ENCODE results near the gene OLFM1.
"Not testable (repeated sequence)": the region's sequence is repeated elsewhere in the genome, so short reads cannot be mapped to it uniquely, and the experiment has no call there.

OLFM1 gene

DNA sequence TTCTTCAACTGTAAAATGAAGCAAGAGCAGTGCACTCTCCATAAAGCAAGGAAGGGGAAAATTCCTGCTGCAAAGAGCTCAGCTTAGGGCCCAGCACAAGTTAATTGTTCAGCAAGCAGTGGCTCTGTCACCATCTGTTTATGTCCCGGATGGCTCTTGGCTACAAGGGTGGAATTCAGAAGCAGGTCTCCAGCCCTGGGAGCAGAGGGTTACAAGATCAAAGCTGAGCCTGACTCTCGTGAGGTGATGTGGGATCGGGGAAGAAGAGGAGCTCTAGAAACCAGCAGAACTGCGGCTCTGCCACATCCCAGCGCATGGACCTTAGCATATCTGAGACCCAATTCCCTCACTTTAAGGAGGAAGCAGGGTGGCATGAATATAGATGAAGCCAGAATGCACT is 25.2 kb upstream of the OLFM1 start:
- Histone ChIP-seq H3K27me3 (replicated peaks; ENCODE audit: control insufficient read depth, insufficient read depth, low read length) (peaks cover 38% of the 10 kb centered on the region), H3K4me3 (ENCODE audit: low read length) (no peak overlapping the region), H3K4me1 (ENCODE audit: control insufficient read depth, insufficient read depth, low read length) (no peaks in the 10 kb centered on the region), H3K36me3 (ENCODE audit: control insufficient read depth, insufficient read depth, low read length, severe bottlenecking) (no peaks in the 10 kb centered on the region), H3K9me3 (ENCODE audit: control insufficient read depth, low read length) (peaks cover 21% of the 10 kb centered on the region), H3K9ac (ENCODE audit: low read length) (no peak overlapping the region)
- no peak for DNase-seq (ENCODE audit: low read depth)

DNA sequence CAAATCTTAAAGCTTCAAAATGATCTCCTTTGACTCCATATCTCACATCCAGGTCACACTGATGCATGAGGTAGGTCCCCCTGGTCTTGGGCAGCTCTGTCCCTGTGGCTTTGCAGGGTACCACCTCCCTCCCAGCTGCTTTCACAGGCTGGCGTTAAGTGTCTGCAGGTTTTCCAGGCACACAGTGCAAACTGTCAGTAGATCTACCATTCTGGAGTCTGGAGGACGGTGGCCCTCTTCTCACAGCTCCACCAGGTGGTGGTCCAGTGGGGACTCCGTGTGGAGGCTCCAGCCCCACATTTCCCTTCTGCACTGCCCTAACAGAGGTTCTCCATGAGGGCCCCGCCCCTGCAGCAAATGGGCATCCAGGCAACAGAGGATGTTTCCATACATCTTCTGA is 24.0 kb upstream of the OLFM1 start:
- not testable (repeated sequence) for H3K36me3 ChIP-seq (ENCODE audit: control insufficient read depth, insufficient read depth, low read length, severe bottlenecking); H3K4me1 ChIP-seq (ENCODE audit: control insufficient read depth, insufficient read depth, low read length); DNase-seq (ENCODE audit: low read depth); H3K9ac ChIP-seq (ENCODE audit: low read length); H3K4me3 ChIP-seq (ENCODE audit: low read length)
- H3K27me3 ChIP-seq (replicated peaks; ENCODE audit: control insufficient read depth, insufficient read depth, low read length), result peaks cover 45% of the 10 kb centered on the region
- H3K9me3 ChIP-seq (ENCODE audit: control insufficient read depth, low read length), result peaks cover 21% of the 10 kb centered on the region

DNA sequence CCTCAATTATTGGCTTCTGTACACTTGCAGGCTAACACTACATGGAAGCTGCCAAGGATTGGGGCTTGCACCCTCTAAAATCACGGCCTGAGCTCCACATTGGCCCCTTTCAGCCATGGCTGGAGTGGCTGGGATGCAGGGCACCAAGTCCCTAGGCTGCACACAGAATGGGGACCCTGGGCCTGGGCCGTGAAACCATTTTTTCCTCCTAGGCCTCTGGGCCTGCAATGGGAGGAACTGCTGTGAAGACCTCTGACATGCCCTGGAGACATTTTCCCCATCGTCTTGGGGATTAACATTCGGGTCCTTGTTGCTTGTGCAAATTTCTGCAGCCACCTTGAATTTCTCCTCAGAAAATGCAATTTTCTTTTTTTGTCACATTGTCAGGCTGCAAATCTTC is 23.6 kb upstream of the OLFM1 start:
- not testable (repeated sequence) for H3K4me1 ChIP-seq (ENCODE audit: control insufficient read depth, insufficient read depth, low read length); H3K9ac ChIP-seq (ENCODE audit: low read length); DNase-seq (ENCODE audit: low read depth); H3K4me3 ChIP-seq (ENCODE audit: low read length); H3K36me3 ChIP-seq (ENCODE audit: control insufficient read depth, insufficient read depth, low read length, severe bottlenecking)
- peaks cover 21% of the 10 kb centered on the region for H3K9me3 ChIP-seq (ENCODE audit: control insufficient read depth, low read length)
- H3K27me3 ChIP-seq (replicated peaks; ENCODE audit: control insufficient read depth, insufficient read depth, low read length), result peaks cover 47% of the 10 kb centered on the region

DNA sequence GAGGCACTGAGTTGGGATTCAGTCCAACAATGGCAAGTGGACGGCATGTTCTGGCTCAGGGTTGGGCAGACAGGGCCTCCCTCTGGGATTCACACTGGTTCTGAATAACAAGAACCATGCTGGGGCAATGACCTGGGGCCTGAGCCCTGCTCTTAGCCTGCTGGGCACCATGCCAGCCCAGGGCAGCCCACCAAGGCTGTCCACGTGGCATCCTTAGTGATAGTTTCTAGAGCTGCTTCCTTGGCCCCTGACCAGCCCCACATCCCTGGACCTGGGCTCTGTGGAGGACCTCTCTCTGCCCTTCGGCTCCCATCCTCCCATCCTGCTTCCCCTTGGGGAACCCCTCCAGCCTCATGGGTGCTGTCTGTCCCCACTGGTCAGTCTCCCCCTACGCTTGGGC is 22.3 kb upstream of the OLFM1 start:
- Histone ChIP-seq H3K4me1 (ENCODE audit: control insufficient read depth, insufficient read depth, low read length) (no peaks in the 10 kb centered on the region), H3K27me3 (replicated peaks; ENCODE audit: control insufficient read depth, insufficient read depth, low read length) (peaks cover 49% of the 10 kb centered on the region), H3K9me3 (ENCODE audit: control insufficient read depth, low read length) (peaks cover 21% of the 10 kb centered on the region), H3K36me3 (ENCODE audit: control insufficient read depth, insufficient read depth, low read length, severe bottlenecking) (no peaks in the 10 kb centered on the region), H3K4me3 (ENCODE audit: low read length) (no peak overlapping the region), H3K9ac (ENCODE audit: low read length) (no peak overlapping the region)
- DNase-seq (ENCODE audit: low read depth), result no peak

DNA sequence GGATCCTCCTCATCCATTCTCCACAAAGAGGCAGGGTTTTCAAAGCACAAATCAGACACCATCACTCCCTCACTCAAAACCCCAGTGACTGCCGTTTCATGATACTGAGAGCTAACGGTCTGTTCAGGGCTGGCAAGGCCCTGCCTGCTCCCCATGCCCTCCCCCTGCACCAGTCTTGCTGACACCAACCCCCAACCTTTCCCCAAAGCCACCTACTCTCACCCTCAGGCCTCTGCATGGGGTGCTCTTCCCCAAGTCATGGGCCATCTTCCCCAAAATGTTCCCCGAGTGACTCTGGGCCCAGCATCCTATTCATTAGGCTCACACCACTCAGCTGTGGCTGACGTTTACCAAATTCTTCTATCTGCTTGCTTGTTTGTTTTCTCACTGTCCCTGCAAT is 21.7 kb upstream of the OLFM1 start:
- DNase-seq (ENCODE audit: low read depth), result no peak
- H3K36me3 ChIP-seq (ENCODE audit: control insufficient read depth, insufficient read depth, low read length, severe bottlenecking), result no peaks in the 10 kb centered on the region
- H3K9me3 ChIP-seq (ENCODE audit: control insufficient read depth, low read length), result peaks cover 21% of the 10 kb centered on the region
- H3K27me3 ChIP-seq (replicated peaks; ENCODE audit: control insufficient read depth, insufficient read depth, low read length), result peaks cover 48% of the 10 kb centered on the region
- H3K9ac ChIP-seq (ENCODE audit: low read length), result no peak overlapping the region
- no peaks in the 10 kb centered on the region for H3K4me1 ChIP-seq (ENCODE audit: control insufficient read depth, insufficient read depth, low read length)
- no peak overlapping the region for H3K4me3 ChIP-seq (ENCODE audit: low read length)

DNA sequence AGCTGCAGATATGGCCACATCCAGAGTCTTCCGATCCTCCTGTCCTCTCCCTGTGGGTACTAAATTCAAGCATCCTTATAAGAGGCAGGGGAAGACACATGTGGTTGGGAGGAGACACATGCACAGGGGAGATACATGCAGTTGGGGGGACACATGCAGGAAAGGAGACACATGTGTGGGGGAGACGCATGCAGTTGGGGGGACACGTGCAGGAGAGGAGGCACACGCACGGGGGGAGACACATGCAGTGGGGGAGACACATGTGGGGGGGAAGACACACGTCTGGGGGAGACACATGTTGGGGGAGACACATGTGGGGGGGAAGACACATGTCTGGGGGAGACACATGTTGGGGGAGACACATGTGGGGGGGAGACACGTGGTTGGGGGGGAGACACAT is 21.2 kb upstream of the OLFM1 start:
- Histone ChIP-seq H3K9ac (ENCODE audit: low read length) (no peak overlapping the region), H3K27me3 (replicated peaks; ENCODE audit: control insufficient read depth, insufficient read depth, low read length) (peaks cover 48% of the 10 kb centered on the region)
- no peak for DNase-seq (ENCODE audit: low read depth)

DNA sequence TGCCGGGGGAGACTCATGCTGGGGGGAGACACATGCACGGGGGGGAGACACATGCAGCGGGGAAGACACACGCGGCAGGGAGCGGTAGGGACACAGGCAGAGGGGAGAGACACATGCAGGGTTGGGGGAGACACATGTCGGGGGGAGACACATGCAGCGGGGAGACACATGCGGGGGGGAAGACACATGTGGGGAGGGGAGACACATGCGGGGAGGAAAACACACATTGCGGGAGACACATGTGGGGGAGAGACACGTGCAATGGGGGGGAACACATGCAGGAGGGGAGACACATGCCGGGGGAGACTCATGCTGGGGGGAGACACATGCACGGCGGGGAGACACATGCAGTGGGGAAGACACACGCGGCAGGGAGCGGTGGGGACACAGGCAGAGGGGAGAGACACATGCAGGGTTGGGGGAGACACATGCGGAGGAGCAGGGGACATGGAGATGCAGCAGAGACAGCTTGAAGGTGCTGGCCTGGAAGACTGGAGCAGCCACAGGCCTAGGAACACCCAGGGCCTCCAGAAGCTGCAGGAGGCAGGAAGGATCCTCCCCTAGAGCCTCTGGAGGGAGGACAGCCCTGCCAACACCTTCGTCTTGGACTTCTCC is 20.3 kb upstream of the OLFM1 start:
- Histone ChIP-seq H3K9me3 (ENCODE audit: control insufficient read depth, low read length) (peaks cover 21% of the 10 kb centered on the region), H3K9ac (ENCODE audit: low read length) (no peak overlapping the region), H3K4me1 (ENCODE audit: control insufficient read depth, insufficient read depth, low read length) (no peaks in the 10 kb centered on the region), H3K27me3 (replicated peaks; ENCODE audit: control insufficient read depth, insufficient read depth, low read length) (peaks cover 41% of the 10 kb centered on the region), H3K4me3 (ENCODE audit: low read length) (no peak overlapping the region), H3K36me3 (ENCODE audit: control insufficient read depth, insufficient read depth, low read length, severe bottlenecking) (no peaks in the 10 kb centered on the region)
- DNase-seq (ENCODE audit: low read depth), result no peak

More for the DNA sequence above, 21.2 kb upstream of the OLFM1 start:
- Histone ChIP-seq H3K4me3 (ENCODE audit: low read length) (no peak overlapping the region), H3K36me3 (ENCODE audit: control insufficient read depth, insufficient read depth, low read length, severe bottlenecking) (no peaks in the 10 kb centered on the region), H3K9me3 (ENCODE audit: control insufficient read depth, low read length) (peaks cover 21% of the 10 kb centered on the region), H3K4me1 (ENCODE audit: control insufficient read depth, insufficient read depth, low read length) (no peaks in the 10 kb centered on the region)

DNA sequence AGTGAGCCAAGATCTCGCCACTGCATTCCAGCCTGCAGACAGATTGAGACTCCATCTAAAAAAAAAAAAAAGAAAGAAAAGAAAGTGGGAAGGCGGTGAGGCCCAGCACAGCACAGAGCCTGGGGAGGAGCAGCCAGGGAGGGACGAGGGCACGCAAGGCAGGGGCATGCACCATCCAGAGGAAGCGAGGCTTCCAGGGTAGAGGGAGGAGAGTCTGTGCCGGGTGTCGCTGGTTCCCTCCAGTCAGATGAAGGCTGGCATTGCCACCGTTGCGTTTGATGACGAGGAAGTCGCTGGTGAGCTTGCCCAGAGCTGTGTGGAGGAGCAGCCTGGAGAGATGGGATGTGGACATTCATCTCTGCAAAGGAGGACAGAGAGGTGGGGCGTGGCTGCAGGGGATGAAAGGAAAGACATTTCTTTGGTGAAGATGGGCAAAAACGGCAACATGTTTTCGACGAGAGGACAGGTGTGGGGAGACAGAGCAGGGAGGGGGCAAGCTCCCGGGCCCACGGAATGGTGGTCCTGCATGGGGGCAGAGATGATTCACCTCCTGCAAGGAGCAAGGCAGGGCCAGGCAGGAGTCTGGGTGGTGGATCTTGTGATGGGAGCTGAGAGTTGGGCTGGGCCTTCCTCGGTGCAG is 18.6 kb upstream of the OLFM1 start:
- H3K9me3 ChIP-seq (ENCODE audit: control insufficient read depth, low read length), result peaks cover 12% of the 10 kb centered on the region

DNA sequence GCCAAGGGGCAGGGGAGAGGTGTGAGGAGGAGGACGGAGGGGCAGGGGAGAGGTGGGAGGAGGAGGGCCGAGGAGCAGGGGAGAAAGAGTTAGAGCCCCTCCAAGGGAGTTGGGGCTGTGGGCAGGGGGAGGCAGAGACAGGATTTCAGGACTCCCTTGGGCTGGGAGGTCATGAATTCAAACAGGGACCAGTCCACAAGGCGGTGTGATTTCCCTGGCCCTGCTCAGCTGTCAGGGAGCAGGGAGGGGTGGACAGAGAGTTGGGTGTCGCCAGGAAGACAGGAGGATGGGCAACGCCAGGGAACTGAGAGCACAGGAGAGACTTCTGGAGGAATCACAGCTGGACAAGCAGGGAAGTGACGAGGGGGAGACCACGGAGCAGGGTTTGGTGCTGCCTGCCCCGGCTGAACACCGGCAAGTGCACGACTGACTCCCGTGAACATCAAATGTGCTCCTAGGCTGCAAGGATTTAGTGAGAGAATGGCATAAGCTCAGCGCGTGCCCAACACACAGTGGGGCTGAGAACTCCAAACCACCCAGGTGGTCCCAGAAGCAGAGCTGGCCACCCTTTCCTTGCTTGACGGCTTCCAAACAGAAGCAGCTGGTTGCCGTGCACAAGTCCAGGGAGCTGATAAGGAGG is 17.8 kb upstream of the OLFM1 start:
- Histone ChIP-seq H3K4me3 (ENCODE audit: low read length) (no peak overlapping the region), H3K27me3 (replicated peaks; ENCODE audit: control insufficient read depth, insufficient read depth, low read length) (peaks cover 41% of the 10 kb centered on the region), H3K9me3 (ENCODE audit: control insufficient read depth, low read length) (peaks cover 5% of the 10 kb centered on the region), H3K9ac (ENCODE audit: low read length) (no peak overlapping the region), H3K4me1 (ENCODE audit: control insufficient read depth, insufficient read depth, low read length) (no peaks in the 10 kb centered on the region), H3K36me3 (ENCODE audit: control insufficient read depth, insufficient read depth, low read length, severe bottlenecking) (no peaks in the 10 kb centered on the region)
- DNase-seq (ENCODE audit: low read depth), result no peak

More for the DNA sequence above, 18.6 kb upstream of the OLFM1 start:
- no peak for DNase-seq (ENCODE audit: low read depth)
- H3K36me3 ChIP-seq (ENCODE audit: control insufficient read depth, insufficient read depth, low read length, severe bottlenecking), result no peaks in the 10 kb centered on the region
- no peak overlapping the region for H3K9ac ChIP-seq (ENCODE audit: low read length)
- no peaks in the 10 kb centered on the region for H3K4me1 ChIP-seq (ENCODE audit: control insufficient read depth, insufficient read depth, low read length)
- no peak overlapping the region for H3K4me3 ChIP-seq (ENCODE audit: low read length)
- peaks cover 41% of the 10 kb centered on the region for H3K27me3 ChIP-seq (replicated peaks; ENCODE audit: control insufficient read depth, insufficient read depth, low read length)

DNA sequence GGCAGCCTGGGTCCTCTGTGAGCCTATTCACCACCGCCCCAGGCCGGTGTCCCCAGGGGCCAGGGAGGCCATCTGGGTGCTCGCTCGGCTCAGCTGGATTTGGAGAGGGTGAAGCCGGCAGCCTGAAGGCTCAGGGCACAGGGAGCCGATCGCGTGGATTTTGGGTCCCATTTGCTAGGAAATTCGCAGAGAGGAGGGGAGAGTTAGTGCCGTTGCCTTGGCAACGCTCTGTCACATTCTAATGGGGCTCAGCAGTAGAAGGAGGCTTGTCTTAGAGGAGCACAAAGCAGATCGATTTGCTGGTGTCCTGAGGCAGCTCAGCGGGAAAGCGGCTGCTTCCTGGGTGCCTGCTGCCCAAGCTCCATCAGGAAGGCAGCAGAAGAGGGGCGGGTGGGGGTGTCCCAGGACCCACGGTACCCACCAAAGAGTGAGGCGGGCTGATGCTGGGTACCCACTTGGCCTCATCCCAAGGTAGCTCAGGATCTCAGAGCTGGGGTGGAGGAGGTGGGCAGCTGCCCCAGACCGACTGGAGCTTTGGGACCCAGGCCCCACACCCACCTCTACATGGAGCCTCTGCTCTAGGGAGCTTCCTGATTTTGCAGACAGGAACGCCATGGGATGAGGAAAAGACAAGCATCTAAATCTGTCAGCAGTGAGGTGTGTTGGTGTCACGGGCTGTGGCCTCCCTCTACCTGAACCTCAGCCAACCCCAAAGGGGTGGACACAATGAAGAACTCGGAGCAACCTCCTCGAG is 17.1 kb upstream of the OLFM1 start:
- no peaks in the 10 kb centered on the region for H3K4me1 ChIP-seq (ENCODE audit: control insufficient read depth, insufficient read depth, low read length)
- H3K27me3 ChIP-seq (replicated peaks; ENCODE audit: control insufficient read depth, insufficient read depth, low read length), result peaks cover 40% of the 10 kb centered on the region
- DNase-seq (ENCODE audit: low read depth), result no peak
- H3K9ac ChIP-seq (ENCODE audit: low read length), result no peak overlapping the region
- H3K9me3 ChIP-seq (ENCODE audit: control insufficient read depth, low read length), result no peaks in the 10 kb centered on the region
- no peak overlapping the region for H3K4me3 ChIP-seq (ENCODE audit: low read length)
- no peaks in the 10 kb centered on the region for H3K36me3 ChIP-seq (ENCODE audit: control insufficient read depth, insufficient read depth, low read length, severe bottlenecking)

Data from adipocyte (in vitro differentiated cells).